Stimulated activated CD4-positive, alpha-beta T cell treated with anti-CD3 and anti-CD28 coated beads, Interleukin-4, amount 100 ng/mL, for 1 hour (primary cell): Measurements from ENCODE around the gene SLC25A18.
"Not testable (repeated sequence)": the region's sequence is repeated elsewhere in the genome, so short reads cannot be mapped to it uniquely, and the experiment has no call there.

Experiments used
- DNase-seq: peaks from one replicate; pipeline ENCODE4 v3.0.0-alpha.2; 2020

Gene SLC25A18

GRCh38 chr22:17562906-17563870, at the start of gene SLC25A18:
TSS of gene SLC25A18 (plus strand) at chr22:17563498. CDS start at chr22:17579945, 16,447 bp downstream.
- no peak for DNase-seq

- DNase-seq, result no peak
Observed at GRCh38 chr22:17513612-17514011, 49.7 kb upstream of the SLC25A18 start.

- no peak for DNase-seq
Observed at GRCh38 chr22:17514084-17514483, 49.2 kb upstream of the SLC25A18 start.

GRCh38 chr22:17518406-17518805, 44.9 kb upstream of the SLC25A18 start:
- DNase-seq, result no peak

GRCh38 chr22:17521971-17522370, 41.3 kb upstream of the SLC25A18 start:
- not testable (repeated sequence) for DNase-seq

- no peak for DNase-seq
Observed at GRCh38 chr22:17523925-17524324, 39.4 kb upstream of the SLC25A18 start.

- no peak for DNase-seq
Observed at GRCh38 chr22:17536269-17536668, 27.0 kb upstream of the SLC25A18 start.

GRCh38 chr22:17537155-17537554, 26.1 kb upstream of the SLC25A18 start:
- no peak for DNase-seq

- DNase-seq, result no peak
Observed at GRCh38 chr22:17540481-17540880, 22.8 kb upstream of the SLC25A18 start.

GRCh38 chr22:17541476-17541875, 21.8 kb upstream of the SLC25A18 start:
- DNase-seq, result no peak

GRCh38 chr22:17542452-17542851, 20.8 kb upstream of the SLC25A18 start:
- DNase-seq, result no peak

- DNase-seq, result no peak
Observed at GRCh38 chr22:17548010-17548755, 15.1 kb upstream of the SLC25A18 start.

GRCh38 chr22:17548756-17549035, 14.6 kb upstream of the SLC25A18 start:
- DNase-seq, result no peak

GRCh38 chr22:17549183-17549582, 14.1 kb upstream of the SLC25A18 start:
- DNase-seq, result no peak

- no peak for DNase-seq
Observed at GRCh38 chr22:17549655-17550054, 13.6 kb upstream of the SLC25A18 start.

GRCh38 chr22:17552737-17553136, 10.6 kb upstream of the SLC25A18 start:
- no peak for DNase-seq

GRCh38 chr22:17554814-17555213, 8.5 kb upstream of the SLC25A18 start:
- no peak for DNase-seq

GRCh38 chr22:17559188-17559587, 4.1 kb upstream of the SLC25A18 start:
- DNase-seq, result no peak

GRCh38 chr22:17563936-17564391, 666 bp downstream of the SLC25A18 start:
- no peak for DNase-seq

- DNase-seq, result not testable (repeated sequence)
Observed at GRCh38 chr22:17566016-17566687, 2.9 kb downstream of the SLC25A18 start.

- DNase-seq, result no peak
Observed at GRCh38 chr22:17566776-17567175, 3.5 kb downstream of the SLC25A18 start.

- DNase-seq, result no peak
Observed at GRCh38 chr22:17569971-17570511, 6.7 kb downstream of the SLC25A18 start.
